ENCODE measurements around the gene PKNOX2. TPM values are rescaled to one million over a fixed set of nuclear protein-coding genes. Genes with fewer than 3 reads are reported as not detected.

The PKNOX2 gene
- total RNA-seq, 1 donor from 2014 or later: not detected

GRCh38 chr11:125404157-125404810 is 239.7 kb downstream of the PKNOX2 start:
- Mint-ChIP-seq H3K4me1 (peaks cover 4% of the 10 kb centered on the region), H3K9me3 (no peaks in the 10 kb centered on the region), H3K36me3 (ENCODE audit: low read depth) (no peaks in the 10 kb centered on the region), H3K27ac (no peak overlapping the region), H3K4me3 (no peak overlapping the region), H3K27me3 (peaks cover 58% of the 10 kb centered on the region)
- CTCF ChIA-PET: interaction anchor here (1.0 to 1.7 kb wide), 5 partner anchors 11 to 471 kb away, joined by 3 to 7 read pairs (median 5); no protein-coding TSS in a partner anchor
- POLR2A ChIA-PET: no interaction called here
- DNase-seq: no peak
- intact Hi-C loops (cut with micrococcal nuclease): loop anchor here (2.0 to 10.0 kb wide), 2 partner anchors 55 to 239 kb away; partner anchors contain the start of gene PKNOX2
- ATAC-seq (ENCODE audit: low read depth): no peak
- TF ChIP-seq, protein P1, sequence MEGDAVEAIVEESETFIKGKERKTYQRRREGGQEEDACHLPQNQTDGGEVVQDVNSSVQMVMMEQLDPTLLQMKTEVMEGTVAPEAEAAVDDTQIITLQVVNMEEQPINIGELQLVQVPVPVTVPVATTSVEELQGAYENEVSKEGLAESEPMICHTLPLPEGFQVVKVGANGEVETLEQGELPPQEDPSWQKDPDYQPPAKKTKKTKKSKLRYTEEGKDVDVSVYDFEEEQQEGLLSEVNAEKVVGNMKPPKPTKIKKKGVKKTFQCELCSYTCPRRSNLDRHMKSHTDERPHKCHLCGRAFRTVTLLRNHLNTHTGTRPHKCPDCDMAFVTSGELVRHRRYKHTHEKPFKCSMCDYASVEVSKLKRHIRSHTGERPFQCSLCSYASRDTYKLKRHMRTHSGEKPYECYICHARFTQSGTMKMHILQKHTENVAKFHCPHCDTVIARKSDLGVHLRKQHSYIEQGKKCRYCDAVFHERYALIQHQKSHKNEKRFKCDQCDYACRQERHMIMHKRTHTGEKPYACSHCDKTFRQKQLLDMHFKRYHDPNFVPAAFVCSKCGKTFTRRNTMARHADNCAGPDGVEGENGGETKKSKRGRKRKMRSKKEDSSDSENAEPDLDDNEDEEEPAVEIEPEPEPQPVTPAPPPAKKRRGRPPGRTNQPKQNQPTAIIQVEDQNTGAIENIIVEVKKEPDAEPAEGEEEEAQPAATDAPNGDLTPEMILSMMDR (IDR thresholded peaks at IDR 0.05): no peak

GRCh38 chr11:125404811-125405790 is 240.6 kb downstream of the PKNOX2 start:
- Mint-ChIP-seq H3K36me3 (ENCODE audit: low read depth) (no peaks in the 10 kb centered on the region), H3K4me3 (no peak overlapping the region), H3K27ac (no peak overlapping the region), H3K9me3 (no peaks in the 10 kb centered on the region), H3K4me1 (peaks cover 4% of the 10 kb centered on the region), H3K27me3 (peaks cover 60% of the 10 kb centered on the region)
- DNase-seq: peak; percentile 60
- ChIA-PET CTCF (interaction anchor here (0.7 to 1.7 kb wide), 8 partner anchors 10 to 470 kb away, joined by 3 to 7 read pairs (median 4); no protein-coding TSS in a partner anchor), POLR2A (no interaction called here)
- intact Hi-C loops (cut with micrococcal nuclease): loop anchor here (1.0 to 10.0 kb wide), 4 partner anchors 56 to 443 kb away; partner anchors contain the start of gene PKNOX2
- TF ChIP-seq, protein P1 (IDR thresholded peaks at IDR 0.05): peak; percentile 66
- ATAC-seq (ENCODE audit: low read depth): peak; percentile 98

DNA sequence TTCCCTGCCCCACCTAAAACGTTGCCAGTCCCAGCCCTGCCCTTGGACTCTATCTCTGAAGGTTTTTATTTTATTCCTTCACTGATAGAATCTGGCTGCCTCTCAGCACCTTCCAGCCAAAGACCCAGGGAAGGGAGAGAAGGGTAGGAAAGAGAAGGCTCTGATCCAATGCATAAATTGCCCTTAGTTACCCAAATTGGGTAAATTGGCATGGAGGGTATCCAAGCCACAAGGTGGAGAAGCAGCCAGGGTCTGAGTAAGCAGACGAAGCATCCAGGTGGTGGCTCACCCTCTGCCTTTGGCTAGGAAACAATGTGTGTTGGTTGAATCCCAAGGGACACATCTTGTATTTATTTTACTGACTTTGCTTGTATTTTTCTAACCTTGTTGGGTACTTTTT is 242.5 kb downstream of the PKNOX2 start:
- intact Hi-C loops (cut with micrococcal nuclease): loop anchor here (10.0 kb wide), 1 partner anchor 242 kb away; the partner anchor contains the start of gene PKNOX2
- no peak for DNase-seq
- Mint-ChIP-seq H3K4me3 (no peak overlapping the region), H3K4me1 (peaks cover 4% of the 10 kb centered on the region), H3K9me3 (no peaks in the 10 kb centered on the region), H3K36me3 (ENCODE audit: low read depth) (no peaks in the 10 kb centered on the region), H3K27me3 (peaks cover 46% of the 10 kb centered on the region), H3K27ac (no peak overlapping the region)
- ATAC-seq (ENCODE audit: low read depth): no peak
- ChIA-PET CTCF (no interaction called here), POLR2A (no interaction called here)
- TF ChIP-seq, protein P1 (IDR thresholded peaks at IDR 0.05): no peak

GRCh38 chr11:125408311-125408711 is 243.8 kb downstream of the PKNOX2 start:
- H3K36me3 Mint-ChIP-seq (ENCODE audit: low read depth): no peaks in the 10 kb centered on the region
- POLR2A ChIA-PET: no interaction called here
- H3K4me1 Mint-ChIP-seq: peaks cover 4% of the 10 kb centered on the region
- CTCF ChIA-PET: no interaction called here
- peaks cover 47% of the 10 kb centered on the region for H3K27me3 Mint-ChIP-seq
- H3K27ac Mint-ChIP-seq: no peak overlapping the region
- no peak overlapping the region for H3K4me3 Mint-ChIP-seq
- DNase-seq: no peak
- H3K9me3 Mint-ChIP-seq: no peaks in the 10 kb centered on the region
- ATAC-seq (ENCODE audit: low read depth): no peak
- intact Hi-C loops (cut with micrococcal nuclease): loop anchor here (10.0 kb wide), 1 partner anchor 244 kb away; the partner anchor contains the start of gene PKNOX2
- TF ChIP-seq, protein P1 (IDR thresholded peaks at IDR 0.05): no peak

DNA sequence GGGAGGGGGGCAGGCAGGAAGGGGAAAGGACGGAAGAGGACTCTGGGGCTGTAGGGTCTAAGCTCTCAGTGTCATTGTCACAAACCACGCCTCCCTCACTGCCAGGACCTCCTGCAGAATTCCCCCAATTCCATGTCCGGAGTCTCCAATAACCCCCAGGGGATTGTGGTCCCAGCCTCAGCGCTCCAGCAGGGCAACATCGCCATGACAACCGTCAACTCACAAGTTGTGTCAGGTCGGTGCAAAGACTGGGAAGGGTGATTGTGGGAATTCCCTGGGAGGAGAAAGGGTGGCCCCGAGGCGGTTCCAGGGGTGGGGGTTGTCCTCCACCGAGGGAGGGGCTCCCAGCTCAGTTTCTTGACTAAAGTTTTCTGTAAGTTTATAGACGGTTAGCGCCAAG is 245.5 kb downstream of the PKNOX2 start:
- no peaks in the 10 kb centered on the region for H3K36me3 Mint-ChIP-seq (ENCODE audit: low read depth)
- H3K27me3 Mint-ChIP-seq: peaks cover 37% of the 10 kb centered on the region
- ATAC-seq (ENCODE audit: low read depth) (no peak), DNase-seq (no peak)
- H3K4me1 Mint-ChIP-seq: no peaks in the 10 kb centered on the region
- ChIA-PET POLR2A (no interaction called here), CTCF (no interaction called here)
- H3K4me3 Mint-ChIP-seq: no peak overlapping the region
- no peak overlapping the region for H3K27ac Mint-ChIP-seq
- TF ChIP-seq, protein P1 (IDR thresholded peaks at IDR 0.05): no peak
- no peaks in the 10 kb centered on the region for H3K9me3 Mint-ChIP-seq
- intact Hi-C loops (cut with micrococcal nuclease): no loop called here
